SU-DHL-6 (cell line): ENCODE results near the gene SGPL1.

Source experiments
- CTCF ChIP-seq: fragments of 200-600 bp; sonication (generic); IDR thresholded peaks from one replicate; pipeline ENCODE4 v1.5.1; 2017; ENCODE audit warnings: antibody characterized with exemption, mild to moderate bottlenecking, low read length, moderate library complexity; ENCODE audit not compliant: insufficient read depth, poor library complexity, severe bottlenecking
- EZH2phosphoT487 ChIP-seq: fragments of 200-600 bp; sonication (generic), shearing (Covaris generic); conservative IDR thresholded peaks from 2 replicates; pipeline ENCODE4 v1.6.1; 2018; ENCODE audit warnings: mild to moderate bottlenecking, antibody characterized with exemption, low read length, moderate library complexity, mixed read lengths

- TF ChIP-seq CTCF: no peak
- TF ChIP-seq EZH2phosphoT487: no peak
Measured at GRCh38 chr10:70850097-70850496, 34.3 kb downstream of the SGPL1 start.
